T-helper 17 cell (primary cell): ENCODE data around the gene AUP1. TPM values are rescaled to one million over a fixed set of nuclear protein-coding genes. Genes with fewer than 3 reads are reported as not detected.
A peak's percentile ranks its signal among the peaks of the same experiment; 100 is the strongest.

Source experiments
- ATAC-seq: fragments of 150-1000 bp; cut with Tn5 transposase; 2 replicates; pipeline ENCODE4 v1.10.0; 2021; ENCODE audit warnings: mild to moderate bottlenecking, moderate library complexity
- DNase-seq, 3 donors: peaks; one replicate each; pipeline versions ENCODE4 v3.0.0 to v3.0.0-alpha.2; 2020 to 2021
- H3K9me3 ChIP-seq: one replicate; pipeline ENCODE4 v1.7.0; 2013; ENCODE audit warnings: low read length, mild to moderate bottlenecking; ENCODE audit not compliant: control insufficient read depth, poor library complexity, severe bottlenecking
- H3K27ac Mint-ChIP-seq: one replicate; pipeline ENCODE4 v1.8.0; 2022; ENCODE audit warnings: mild to moderate bottlenecking, moderate library complexity, mixed read lengths
- H3K27me3 Mint-ChIP-seq: one replicate; pipeline ENCODE4 v1.8.0; 2022; ENCODE audit warnings: mixed read lengths
- H3K36me3 Mint-ChIP-seq: one replicate; pipeline ENCODE4 v1.8.0; 2022; ENCODE audit warnings: low read depth, mixed read lengths
- H3K4me1 Mint-ChIP-seq: one replicate; pipeline ENCODE4 v1.8.0; 2022; ENCODE audit warnings: mild to moderate bottlenecking, mixed read lengths
- H3K4me3 Mint-ChIP-seq: one replicate; pipeline ENCODE4 v1.8.0; 2022; ENCODE audit warnings: mild to moderate bottlenecking, moderate library complexity, mixed read lengths
- total RNA-seq, 4 donors: library from RNA in 2 of 4; stranded (reverse) in 2 of 4; gene quantifications; one replicate each; pipeline ENCODE4 v1.2.3 and lab custom pipeline; 2022 to 2026

The AUP1 gene
- total RNA-seq, 2 donors from 2014 or later = 139 to 153 TPM

DNA sequence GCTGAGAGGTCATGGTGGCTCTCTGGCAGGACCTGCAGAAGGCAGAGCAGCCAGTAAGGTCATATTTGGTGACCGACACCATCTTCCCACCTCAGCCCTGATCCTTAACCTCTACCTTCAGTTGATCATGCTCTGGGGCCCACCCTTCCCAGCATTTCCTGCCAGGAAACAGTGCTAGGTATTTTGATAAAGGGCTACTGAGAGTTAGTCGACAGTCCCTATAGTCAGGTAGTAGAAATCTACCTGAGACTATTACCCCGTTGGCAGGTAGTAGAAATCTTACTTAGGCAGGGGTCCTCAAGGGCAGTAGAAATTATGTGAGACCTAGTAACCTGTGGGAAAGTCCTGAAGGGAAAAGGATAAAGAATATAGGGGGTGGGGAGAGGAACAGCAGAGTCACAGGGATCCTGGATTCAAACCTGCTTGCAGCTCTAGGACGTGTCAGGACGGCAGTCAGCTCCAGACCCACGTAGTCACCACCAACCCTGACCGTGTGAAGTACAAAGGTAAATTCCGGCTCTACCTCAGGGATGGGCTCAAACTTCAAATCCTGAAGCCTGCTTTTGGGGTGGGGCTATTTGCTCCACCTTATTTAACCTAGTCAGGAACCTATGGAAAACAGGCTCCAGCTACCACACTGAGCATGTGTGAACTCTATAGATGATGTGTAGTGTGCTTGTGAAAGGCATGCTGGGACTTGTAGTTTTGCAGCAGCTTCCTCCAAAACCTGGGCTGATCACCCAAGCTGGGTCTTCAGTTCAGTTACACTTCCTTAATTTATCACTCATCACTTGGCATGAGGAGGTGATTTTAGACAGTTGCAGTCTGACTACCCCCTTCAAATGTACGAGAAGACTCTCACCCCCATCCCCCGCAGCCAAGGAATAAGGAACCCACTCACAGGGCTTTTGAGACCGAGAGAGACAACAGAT is 3.5 kb downstream of the AUP1 start, which contains the start of gene DQX1:
Gene DQX1 (minus strand): TSS at position 515 of the 932 bp plus-strand sequence. CDS start 502 bp downstream, at position 13.
- H3K36me3 Mint-ChIP-seq = peaks cover 11% of the 10 kb centered on the region
- DNase-seq (no peak), ATAC-seq (no peak)
- no peaks in the 10 kb centered on the region for H3K9me3 ChIP-seq
- no peaks in the 10 kb centered on the region for H3K27me3 Mint-ChIP-seq
- peak within 1 kb of the TSS; percentile 41 for H3K27ac Mint-ChIP-seq
- peaks cover 24% of the 10 kb centered on the region for H3K4me1 Mint-ChIP-seq
- no peak within 1 kb of the TSS for H3K4me3 Mint-ChIP-seq

DNA sequence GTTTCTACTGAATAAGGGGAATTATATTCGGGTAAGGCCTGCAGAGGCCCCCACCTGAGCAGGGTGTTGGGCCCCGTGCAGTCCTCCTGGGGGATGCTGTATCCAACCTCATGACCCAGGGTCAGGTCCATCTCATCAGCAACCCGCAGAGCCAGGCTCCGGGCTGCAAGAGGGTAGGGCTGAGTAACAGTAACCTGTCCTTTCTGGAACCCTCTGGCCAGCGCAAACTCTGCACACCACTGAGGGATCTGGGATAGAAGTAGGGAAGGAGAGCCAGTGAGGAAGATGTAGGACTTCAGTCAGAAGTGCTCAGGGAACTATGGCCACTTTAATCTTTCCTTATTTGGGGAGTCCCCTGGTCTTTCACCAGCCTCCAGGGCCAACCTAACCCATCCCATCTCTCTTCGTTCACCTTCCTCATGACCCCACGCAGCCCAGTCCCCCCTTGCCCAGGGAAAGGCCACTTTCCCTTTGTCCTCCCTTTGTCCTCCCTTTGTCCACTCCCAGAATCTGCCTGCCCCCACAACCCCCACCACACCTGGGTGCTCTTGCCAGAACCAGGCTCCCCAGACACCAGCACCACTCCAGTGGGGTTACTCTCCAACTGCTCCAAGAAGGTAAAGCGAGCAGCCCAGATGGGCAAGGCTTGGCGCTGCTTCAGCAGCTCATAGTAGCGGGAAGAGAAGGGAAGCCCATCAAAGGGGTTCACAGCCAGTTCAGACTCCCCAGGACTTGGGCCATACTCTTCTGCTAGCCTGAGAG is 4.4 kb downstream of the AUP1 start:
- no peak for DNase-seq

DNA sequence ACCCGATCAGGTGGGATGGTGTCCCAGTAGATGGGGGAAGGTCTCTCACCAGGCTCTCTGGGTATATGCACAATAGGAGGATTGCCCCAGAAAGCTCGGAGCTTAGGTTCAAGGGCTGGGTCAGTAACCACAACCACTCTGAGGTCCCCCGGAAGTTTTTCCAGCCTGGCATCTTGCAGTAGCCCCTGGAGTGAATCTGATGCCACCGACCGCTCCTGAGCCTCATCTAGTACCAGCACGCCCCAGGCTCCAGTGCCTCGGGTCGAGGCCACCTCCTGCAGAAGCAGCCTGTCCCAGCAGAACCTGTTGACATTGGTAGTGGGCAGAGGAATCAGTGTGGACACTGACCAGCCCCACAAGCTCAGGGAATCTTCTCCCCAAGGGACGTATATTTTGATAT is 5.5 kb downstream of the AUP1 start:
- no peak for DNase-seq
- Mint-ChIP-seq H3K36me3 (peaks cover 16% of the 10 kb centered on the region), H3K4me3 (no peak overlapping the region), H3K27ac (no peak overlapping the region), H3K27me3 (peaks cover 18% of the 10 kb centered on the region), H3K4me1 (peaks cover 21% of the 10 kb centered on the region)
- no peak for ATAC-seq
- no peaks in the 10 kb centered on the region for H3K9me3 ChIP-seq

More for the DNA sequence above, 4.4 kb downstream of the AUP1 start:
- no peak overlapping the region for H3K4me3 Mint-ChIP-seq
- H3K36me3 Mint-ChIP-seq = peaks cover 14% of the 10 kb centered on the region
- H3K27ac Mint-ChIP-seq = no peak overlapping the region
- H3K4me1 Mint-ChIP-seq = peaks cover 21% of the 10 kb centered on the region
- peaks cover 7% of the 10 kb centered on the region for H3K27me3 Mint-ChIP-seq
- no peaks in the 10 kb centered on the region for H3K9me3 ChIP-seq
- no peak for ATAC-seq

DNA sequence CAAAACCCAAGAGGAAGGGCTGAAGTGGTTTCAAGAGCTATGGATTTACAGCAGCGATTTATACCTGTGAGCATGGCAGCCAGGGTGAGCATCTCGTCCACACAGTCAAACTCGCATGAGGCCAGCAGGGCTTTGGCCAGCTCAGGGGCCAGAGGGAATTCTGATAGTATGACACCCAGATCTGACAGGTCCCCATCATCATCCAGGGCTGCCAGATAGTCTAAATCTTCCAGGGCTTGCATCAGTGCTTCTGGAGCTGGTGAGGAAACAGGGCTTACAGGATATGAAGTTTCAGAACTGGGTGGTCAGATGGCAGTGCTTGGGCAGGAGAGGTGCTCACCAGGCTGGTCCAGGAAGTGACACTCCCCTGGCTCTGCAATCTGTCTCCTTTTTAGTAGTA is 7.0 kb downstream of the AUP1 start:
- Mint-ChIP-seq H3K27me3 (peaks cover 33% of the 10 kb centered on the region), H3K36me3 (peaks cover 11% of the 10 kb centered on the region), H3K4me3 (no peak overlapping the region), H3K4me1 (peaks cover 13% of the 10 kb centered on the region), H3K27ac (no peak overlapping the region)
- no peak for DNase-seq
- ATAC-seq = no peak
- H3K9me3 ChIP-seq = no peaks in the 10 kb centered on the region

DNA sequence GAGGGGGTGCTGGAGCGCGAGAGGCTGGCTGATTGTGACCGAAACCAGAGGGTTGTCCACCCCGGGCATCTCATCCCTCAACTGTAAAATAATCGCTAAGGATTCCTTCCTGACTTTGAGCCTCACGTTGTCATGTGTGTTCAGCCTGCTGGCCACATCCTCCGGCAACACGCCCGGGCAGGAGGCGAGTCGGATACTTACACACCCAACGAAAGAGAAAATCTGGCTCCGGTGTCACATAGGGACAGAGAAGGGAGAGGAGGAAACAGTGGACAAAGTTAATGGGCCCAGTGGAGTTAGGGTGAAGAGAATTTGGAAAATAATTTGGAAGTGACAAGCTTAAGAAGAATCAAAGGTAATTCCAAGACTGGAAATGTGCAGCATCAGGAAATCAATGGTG is 12.9 kb downstream of the AUP1 start:
- DNase-seq (no peak), ATAC-seq (no peak)
- peaks cover 7% of the 10 kb centered on the region for H3K36me3 Mint-ChIP-seq
- no peaks in the 10 kb centered on the region for H3K9me3 ChIP-seq
- H3K4me1 Mint-ChIP-seq = peaks cover 21% of the 10 kb centered on the region
- peak overlapping the region; percentile 61 for H3K27ac Mint-ChIP-seq
- H3K27me3 Mint-ChIP-seq = peaks cover 61% of the 10 kb centered on the region
- peak overlapping the region; percentile 77 for H3K4me3 Mint-ChIP-seq

DNA sequence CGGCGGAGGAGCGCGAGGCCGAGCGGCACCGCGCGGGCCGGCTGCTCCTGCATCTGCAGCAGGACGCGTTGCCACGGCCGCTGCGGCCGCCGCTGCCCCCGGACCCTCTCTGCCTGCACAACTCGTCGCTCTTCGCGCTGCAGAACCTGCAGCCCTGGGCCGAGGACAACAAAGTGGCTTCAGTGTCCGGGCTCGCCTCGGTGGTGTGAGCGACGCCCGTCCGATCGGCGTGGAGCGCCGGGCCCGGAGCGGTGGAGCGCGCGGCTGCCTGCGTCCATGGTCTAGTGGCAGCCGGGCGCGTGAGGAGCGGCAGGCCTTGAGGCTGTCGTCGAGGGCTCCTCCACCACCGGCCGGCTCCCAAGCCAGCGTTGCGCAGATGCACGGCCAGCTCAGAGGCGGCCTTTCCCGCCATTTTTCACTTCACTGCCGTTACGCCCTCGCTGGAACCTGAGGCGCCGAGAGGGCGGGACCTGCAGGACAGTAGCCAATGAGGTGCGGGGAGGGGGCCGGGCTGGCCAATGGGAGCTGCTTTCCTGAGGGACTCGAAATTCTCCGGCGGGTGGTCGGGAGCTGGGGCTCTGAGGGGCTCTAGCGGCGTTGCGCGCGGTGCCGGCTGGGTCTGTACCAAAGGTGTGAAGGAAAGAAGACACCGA is 13.4 kb downstream of the AUP1 start:
- peak overlapping the region; percentile 77 for H3K4me3 Mint-ChIP-seq
- peaks cover 21% of the 10 kb centered on the region for H3K4me1 Mint-ChIP-seq
- H3K27me3 Mint-ChIP-seq = peaks cover 61% of the 10 kb centered on the region

DNA sequence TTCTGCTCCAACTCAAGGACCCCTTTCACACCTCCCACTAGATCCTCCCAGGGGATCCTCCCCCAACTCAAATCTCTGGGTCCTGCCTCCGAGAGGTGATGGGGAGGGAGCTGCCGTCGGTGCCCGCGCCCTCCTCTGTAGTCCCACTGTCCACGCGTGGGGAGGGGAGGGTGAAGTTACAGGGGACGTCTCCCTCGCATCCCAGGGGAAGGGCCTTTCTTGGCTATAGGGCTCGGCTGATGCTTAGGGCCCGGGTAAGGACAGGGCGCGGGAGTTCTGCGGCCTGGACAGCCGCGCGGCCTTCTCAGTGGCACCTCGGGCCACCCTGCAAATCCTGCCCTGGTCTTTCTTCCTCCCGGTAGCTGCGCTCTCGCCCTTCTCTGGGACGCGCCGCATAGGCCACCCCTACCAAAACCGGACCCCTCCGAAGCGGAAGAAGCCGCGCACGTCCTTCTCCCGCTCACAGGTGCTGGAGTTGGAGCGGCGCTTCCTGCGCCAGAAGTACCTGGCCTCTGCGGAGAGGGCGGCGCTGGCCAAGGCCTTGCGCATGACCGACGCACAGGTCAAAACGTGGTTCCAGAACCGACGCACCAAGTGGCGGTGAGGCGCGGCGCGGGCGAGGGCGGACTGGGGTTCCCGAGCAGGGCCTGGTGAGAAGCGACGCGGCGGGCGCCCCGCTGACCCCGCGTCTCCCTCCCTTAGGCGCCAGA is 14.1 kb downstream of the AUP1 start:
- Mint-ChIP-seq H3K4me3 (peak overlapping the region; percentile 91), H3K27me3 (peaks cover 57% of the 10 kb centered on the region), H3K4me1 (peaks cover 21% of the 10 kb centered on the region), H3K27ac (peak overlapping the region; percentile 41), H3K36me3 (peaks cover 6% of the 10 kb centered on the region)
- DNase-seq (no peak), ATAC-seq (no peak)
- H3K9me3 ChIP-seq = no peaks in the 10 kb centered on the region

More for the DNA sequence above, 13.4 kb downstream of the AUP1 start:
- H3K9me3 ChIP-seq = no peaks in the 10 kb centered on the region
- ATAC-seq = peak; percentile 87
- DNase-seq = peak; percentile 59 to 68 (median 67)
- Mint-ChIP-seq H3K36me3 (peaks cover 7% of the 10 kb centered on the region), H3K27ac (peak overlapping the region; percentile 61)

DNA sequence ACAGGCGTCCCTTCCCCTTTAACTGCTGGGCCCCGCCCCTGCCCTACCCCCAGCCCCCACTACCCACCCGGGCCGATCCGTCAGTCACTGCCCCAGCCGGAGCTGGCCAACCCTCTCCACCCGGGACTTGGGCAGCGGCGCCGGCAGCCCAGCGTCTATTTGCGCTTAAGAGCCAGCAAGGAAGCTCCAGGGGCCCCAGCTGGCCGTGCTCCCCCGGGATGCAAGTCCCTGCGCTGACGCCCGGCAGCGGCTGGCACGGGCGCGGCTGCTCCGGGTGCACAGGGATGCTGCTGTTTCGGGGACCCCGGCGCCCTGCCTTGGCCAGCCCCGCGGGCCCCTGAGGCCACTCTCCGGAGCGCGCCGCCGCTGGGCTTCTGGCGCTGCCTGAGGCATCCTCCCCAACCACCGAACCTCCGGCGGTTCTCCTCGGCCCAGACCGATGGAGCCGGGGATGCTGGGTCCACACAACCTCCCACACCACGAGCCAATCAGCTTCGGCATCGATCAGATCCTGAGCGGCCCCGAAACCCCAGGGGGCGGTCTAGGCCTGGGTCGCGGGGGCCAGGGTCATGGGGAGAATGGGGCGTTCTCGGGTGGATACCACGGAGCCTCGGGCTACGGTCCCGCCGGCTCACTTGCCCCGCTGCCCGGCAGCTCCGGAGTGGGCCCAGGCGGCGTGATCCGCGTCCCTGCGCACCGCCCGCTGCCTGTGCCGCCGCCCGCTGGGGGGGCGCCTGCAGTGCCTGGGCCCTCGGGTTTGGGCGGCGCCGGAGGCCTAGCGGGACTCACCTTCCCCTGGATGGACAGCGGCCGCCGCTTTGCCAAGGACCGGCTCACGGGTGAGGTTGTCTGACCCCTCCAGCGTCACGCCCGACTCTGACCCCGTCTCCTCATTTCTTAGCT is 14.9 kb downstream of the AUP1 start, which contains the start of gene TLX2:
Gene TLX2 (plus strand): TSS at position 83 of the 903 bp plus-strand sequence. CDS start 357 bp downstream, at position 440.
- Mint-ChIP-seq H3K4me3 (peak within 1 kb of the TSS; percentile 91), H3K27ac (peak within 1 kb of the TSS; percentile 41)

DNA sequence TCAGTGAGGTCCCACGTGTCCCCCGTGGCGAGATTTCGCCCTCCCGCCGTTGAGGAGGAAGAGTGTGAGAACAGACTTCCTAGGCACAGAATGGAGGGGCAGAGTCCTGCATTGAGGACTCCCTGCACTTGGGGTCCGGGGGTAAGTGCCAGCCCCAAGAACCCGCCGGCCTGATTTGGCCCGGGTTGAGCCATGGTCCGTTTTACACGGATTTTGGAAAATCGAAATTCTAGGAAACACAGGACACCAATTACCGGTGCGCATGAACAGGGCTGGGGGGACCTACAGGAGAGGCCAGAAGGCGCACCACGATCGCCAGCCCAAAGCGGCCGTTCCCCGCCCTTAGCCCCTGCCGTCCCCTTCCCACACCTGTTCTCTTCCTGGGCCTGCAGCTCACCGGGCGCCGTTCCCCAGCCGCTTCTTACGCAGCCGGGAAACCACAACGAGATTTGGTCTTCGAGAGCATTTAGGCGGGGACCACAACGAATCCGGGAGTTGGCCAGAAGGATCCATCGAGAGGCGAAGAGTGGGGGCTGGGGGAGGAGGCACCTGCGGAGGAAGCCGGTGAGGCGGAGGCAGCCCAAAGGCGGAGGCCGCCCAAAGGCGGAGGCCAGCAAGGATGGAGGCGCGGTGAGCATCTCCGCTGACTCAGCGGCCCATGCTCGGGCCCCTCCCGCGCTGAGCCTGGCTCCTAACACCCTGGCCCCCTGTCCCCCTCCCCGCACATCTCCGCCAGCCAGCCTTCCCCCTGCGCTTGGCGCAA is 15.7 kb downstream of the AUP1 start:
- Mint-ChIP-seq H3K36me3 (peaks cover 2% of the 10 kb centered on the region), H3K27ac (peak overlapping the region; percentile 1), H3K27me3 (peaks cover 40% of the 10 kb centered on the region), H3K4me3 (peak overlapping the region; percentile 91), H3K4me1 (peaks cover 24% of the 10 kb centered on the region)
- no peaks in the 10 kb centered on the region for H3K9me3 ChIP-seq
- ATAC-seq = peak; percentile 40
- DNase-seq = no peak

More for the DNA sequence above, 14.9 kb downstream of the AUP1 start, which contains the start of gene TLX2:
- Mint-ChIP-seq H3K27me3 (peaks cover 49% of the 10 kb centered on the region), H3K4me1 (peaks cover 23% of the 10 kb centered on the region), H3K36me3 (peaks cover 2% of the 10 kb centered on the region)
- no peaks in the 10 kb centered on the region for H3K9me3 ChIP-seq
- DNase-seq (no peak), ATAC-seq (peak; percentile 15)

DNA sequence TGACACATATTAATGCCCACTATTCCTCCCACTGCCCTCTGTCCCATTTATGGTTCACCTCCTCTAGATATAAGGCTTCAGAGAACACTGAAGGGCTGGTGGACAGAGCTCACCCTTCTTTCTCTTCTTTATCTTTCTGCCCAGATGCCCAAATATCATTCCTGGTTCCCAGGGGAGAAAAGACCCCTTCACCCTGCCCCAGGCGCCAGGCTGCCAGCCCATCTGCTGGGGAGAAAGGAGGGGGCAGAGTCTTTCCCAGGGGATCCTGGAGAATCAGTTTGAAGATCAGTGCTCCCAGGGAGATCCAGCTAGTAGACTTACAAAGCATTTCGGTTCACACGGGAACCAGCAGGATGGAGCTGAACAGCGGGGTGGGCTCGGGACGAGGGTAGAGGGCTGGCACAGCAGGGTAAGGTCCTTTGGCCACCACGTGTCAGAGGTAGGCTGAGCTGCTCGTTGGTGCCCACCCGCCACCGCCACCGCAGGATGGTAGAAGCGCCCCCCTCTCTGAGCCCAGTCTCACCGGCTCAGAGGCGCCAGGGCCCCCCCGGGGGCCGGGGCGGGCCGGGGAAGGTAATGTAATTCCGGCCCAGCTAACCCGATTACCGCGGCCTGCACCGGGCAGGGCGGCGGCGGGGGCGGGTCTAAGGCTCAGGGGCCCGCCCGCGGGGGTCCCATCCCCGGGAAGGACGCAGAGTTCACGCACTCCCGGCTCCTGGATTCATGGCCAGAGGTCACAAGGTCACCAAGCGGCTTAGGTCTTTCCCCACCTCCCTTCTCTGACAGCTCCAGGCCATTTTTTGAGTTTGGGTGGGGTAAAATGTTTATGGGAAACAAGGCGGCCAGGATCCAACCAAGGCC is 16.5 kb downstream of the AUP1 start:
- H3K27ac Mint-ChIP-seq = peak overlapping the region; percentile 9
- H3K4me3 Mint-ChIP-seq = peak overlapping the region; percentile 91
- no peaks in the 10 kb centered on the region for H3K9me3 ChIP-seq
- H3K4me1 Mint-ChIP-seq = peaks cover 30% of the 10 kb centered on the region
- peaks cover 2% of the 10 kb centered on the region for H3K36me3 Mint-ChIP-seq
- ATAC-seq (no peak), DNase-seq (no peak)
- H3K27me3 Mint-ChIP-seq = peaks cover 32% of the 10 kb centered on the region
